HL-60 (cell line): ENCODE results near the gene MYRIP.

Source experiments
- CTCF ChIP-seq: IDR thresholded peaks from one replicate; pipeline ENCODE4 v1.5.1; 2011; ENCODE audit warnings: low read length, control low read depth, inconsistent platforms; ENCODE audit not compliant: insufficient read depth
- REST ChIP-seq: IDR thresholded peaks from 2 replicates; pipeline ENCODE4 v1.6.1; 2012; ENCODE audit warnings: low read depth; ENCODE audit not compliant: insufficient replicate concordance

- TF ChIP-seq CTCF (no peak), REST (no peak)
Observed at GRCh38 chr3:40243056-40243455, 433.6 kb downstream of the MYRIP start.
